ENCODE measurements around the gene ALKBH8. TPM values are rescaled to one million over a fixed set of nuclear protein-coding genes. Genes with fewer than 3 reads are reported as not detected.
"Not testable (repeated sequence)": the region's sequence is repeated elsewhere in the genome, so short reads cannot be mapped to it uniquely, and the experiment has no call there.

The ALKBH8 gene
- total RNA-seq, 1 experiment from 2014 or later, result 15.7 TPM

DNA sequence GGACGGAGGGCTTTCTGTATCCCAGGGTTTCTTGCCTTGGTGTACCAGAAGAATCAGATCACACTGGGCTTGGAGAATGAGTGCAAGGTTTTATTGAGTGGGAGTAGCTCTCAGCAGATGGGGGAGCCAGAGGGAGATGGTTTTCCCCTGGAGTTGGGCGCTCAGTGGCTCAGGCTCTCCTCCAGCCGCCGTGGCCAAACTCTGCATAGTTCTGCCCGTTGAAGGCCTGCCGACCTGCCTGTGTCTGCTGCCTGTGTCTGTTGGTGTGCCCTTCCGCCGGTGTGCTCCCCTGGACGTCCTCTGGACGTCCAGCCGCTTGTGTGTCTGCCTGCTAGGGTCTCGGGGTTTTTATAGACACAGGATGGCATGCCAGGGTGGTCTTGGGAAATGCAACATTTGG is 4.5 kb upstream of the ALKBH8 start:
- Mint-ChIP-seq H3K27ac (ENCODE audit: unreplicated experiment) (no peak overlapping the region), H3K9me3 (ENCODE audit: unreplicated experiment) (no peaks in the 10 kb centered on the region), H3K4me1 (ENCODE audit: low read depth, unreplicated experiment) (no peaks in the 10 kb centered on the region), H3K27me3 (ENCODE audit: insufficient read depth, unreplicated experiment) (peaks cover 9% of the 10 kb centered on the region), H3K4me3 (ENCODE audit: unreplicated experiment) (no peak overlapping the region), H3K36me3 (ENCODE audit: insufficient read depth, unreplicated experiment) (no peaks in the 10 kb centered on the region)
- ChIA-PET CTCF (no interaction called here), POLR2A (no interaction called here)
- no peaks in the 10 kb centered on the region for H3K9me3 ChIP-seq
- no peak overlapping the region for H3K4me3 ChIP-seq (ENCODE audit: low read depth, low read length)
- intact Hi-C loops (cut with micrococcal nuclease; ENCODE audit: unreplicated experiment), result no loop called here
- no TSS peak for BruUV-seq (replicated peaks)
- TF ChIP-seq, protein P1, sequence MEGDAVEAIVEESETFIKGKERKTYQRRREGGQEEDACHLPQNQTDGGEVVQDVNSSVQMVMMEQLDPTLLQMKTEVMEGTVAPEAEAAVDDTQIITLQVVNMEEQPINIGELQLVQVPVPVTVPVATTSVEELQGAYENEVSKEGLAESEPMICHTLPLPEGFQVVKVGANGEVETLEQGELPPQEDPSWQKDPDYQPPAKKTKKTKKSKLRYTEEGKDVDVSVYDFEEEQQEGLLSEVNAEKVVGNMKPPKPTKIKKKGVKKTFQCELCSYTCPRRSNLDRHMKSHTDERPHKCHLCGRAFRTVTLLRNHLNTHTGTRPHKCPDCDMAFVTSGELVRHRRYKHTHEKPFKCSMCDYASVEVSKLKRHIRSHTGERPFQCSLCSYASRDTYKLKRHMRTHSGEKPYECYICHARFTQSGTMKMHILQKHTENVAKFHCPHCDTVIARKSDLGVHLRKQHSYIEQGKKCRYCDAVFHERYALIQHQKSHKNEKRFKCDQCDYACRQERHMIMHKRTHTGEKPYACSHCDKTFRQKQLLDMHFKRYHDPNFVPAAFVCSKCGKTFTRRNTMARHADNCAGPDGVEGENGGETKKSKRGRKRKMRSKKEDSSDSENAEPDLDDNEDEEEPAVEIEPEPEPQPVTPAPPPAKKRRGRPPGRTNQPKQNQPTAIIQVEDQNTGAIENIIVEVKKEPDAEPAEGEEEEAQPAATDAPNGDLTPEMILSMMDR (IDR thresholded peaks at IDR 0.05; ENCODE audit: insufficient read depth in 1 of 2, low read depth in 1 of 2, low read length in 1 of 2, severe bottlenecking in 1 of 2, unreplicated experiment in 1 of 2), result no peak
- 0 out of 2 replicates have a peak, but pooled peaks cover 4% of the 10 kb centered on the region for H3K4me1 ChIP-seq
- no peaks in the 10 kb centered on the region for H3K36me3 ChIP-seq (ENCODE audit: control insufficient read depth, insufficient read depth, low read length)
- peaks cover 1% of the 10 kb centered on the region; the same call in 1 of the 2 replicates for H3K27me3 ChIP-seq (replicated peaks; ENCODE audit: control insufficient read depth, insufficient read depth, low read length)
- no peak for DNase-seq

DNA sequence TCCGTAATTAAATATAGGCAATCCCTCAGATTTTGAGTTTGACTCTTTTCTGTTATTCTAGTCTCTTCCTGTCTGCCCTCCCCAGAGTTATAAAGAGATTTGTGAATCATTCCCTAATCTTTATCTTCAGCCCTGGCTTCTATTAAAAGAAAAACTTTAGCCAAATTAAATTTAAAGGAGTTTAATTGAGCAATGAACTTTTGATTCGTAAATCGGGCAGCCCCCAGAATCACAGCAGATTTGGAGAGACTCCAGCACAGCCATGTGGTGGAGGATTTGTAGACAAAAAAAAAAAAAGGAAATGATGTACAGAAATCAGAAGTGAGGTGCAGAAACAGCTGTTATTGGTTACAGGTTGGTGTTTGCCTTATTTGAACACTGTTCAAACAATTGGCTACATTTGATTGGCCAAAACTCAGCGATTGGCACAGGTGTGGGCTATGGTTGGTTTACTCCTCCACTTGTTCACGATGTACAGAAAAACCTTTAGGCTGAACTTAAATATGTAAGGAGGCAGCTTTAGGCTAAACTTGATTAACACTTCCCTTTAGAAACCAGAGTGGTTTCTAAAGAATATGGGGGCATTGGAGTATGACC is 2.3 kb upstream of the ALKBH8 start:
- H3K27me3 ChIP-seq (replicated peaks; ENCODE audit: control insufficient read depth, insufficient read depth, low read length), result peaks cover 1% of the 10 kb centered on the region; the same call in 1 of the 2 replicates
- no peaks in the 10 kb centered on the region for H3K9me3 ChIP-seq
- intact Hi-C loops (cut with micrococcal nuclease; ENCODE audit: unreplicated experiment), result no loop called here
- H3K4me1 Mint-ChIP-seq (ENCODE audit: low read depth, unreplicated experiment), result peaks cover 9% of the 10 kb centered on the region
- peaks cover 3% of the 10 kb centered on the region for H3K27me3 Mint-ChIP-seq (ENCODE audit: insufficient read depth, unreplicated experiment)
- BruUV-seq (replicated peaks), result no TSS peak
- no peak overlapping the region for H3K4me3 ChIP-seq (ENCODE audit: low read depth, low read length)
- no peak overlapping the region for H3K4me3 Mint-ChIP-seq (ENCODE audit: unreplicated experiment)
- TF ChIP-seq, protein P1 (IDR thresholded peaks at IDR 0.05; ENCODE audit: insufficient read depth in 1 of 2, low read depth in 1 of 2, low read length in 1 of 2, severe bottlenecking in 1 of 2, unreplicated experiment in 1 of 2), result no peak
- no peaks in the 10 kb centered on the region for H3K9me3 Mint-ChIP-seq (ENCODE audit: unreplicated experiment)
- peaks cover 17% of the 10 kb centered on the region for H3K4me1 ChIP-seq
- H3K27ac Mint-ChIP-seq (ENCODE audit: unreplicated experiment), result no peak overlapping the region
- ChIA-PET CTCF (interaction anchor here (0.6 kb wide), 1 partner anchor 748 kb away, joined by 4 read pairs; no protein-coding TSS in a partner anchor), POLR2A (no interaction called here)
- no peak for DNase-seq
- H3K36me3 Mint-ChIP-seq (ENCODE audit: insufficient read depth, unreplicated experiment), result no peaks in the 10 kb centered on the region
- H3K36me3 ChIP-seq (ENCODE audit: control insufficient read depth, insufficient read depth, low read length), result no peaks in the 10 kb centered on the region

DNA sequence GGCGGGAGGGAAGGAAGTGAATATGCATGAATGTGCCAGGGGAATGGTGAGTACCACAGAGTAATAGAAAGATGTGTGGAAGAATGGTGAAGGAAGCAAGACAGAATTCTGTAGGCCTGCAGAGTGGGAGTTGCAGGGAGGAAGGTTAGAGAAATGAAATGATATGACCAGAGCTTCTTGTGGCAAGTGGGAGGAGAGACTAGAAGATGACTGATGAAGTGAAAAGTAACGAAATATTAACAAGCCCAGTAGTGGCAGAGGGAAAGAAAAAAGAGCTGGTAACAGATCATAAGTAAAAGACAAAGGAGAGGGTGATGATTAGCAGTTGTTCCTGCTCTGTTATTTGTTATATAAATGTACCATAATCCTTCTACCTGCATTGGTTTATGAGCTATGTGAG is 1.0 kb upstream of the ALKBH8 start:
- Mint-ChIP-seq H3K36me3 (ENCODE audit: insufficient read depth, unreplicated experiment) (no peaks in the 10 kb centered on the region), H3K4me1 (ENCODE audit: low read depth, unreplicated experiment) (peaks cover 13% of the 10 kb centered on the region), H3K27ac (ENCODE audit: unreplicated experiment) (no peak overlapping the region), H3K4me3 (ENCODE audit: unreplicated experiment) (no peak overlapping the region), H3K9me3 (ENCODE audit: unreplicated experiment) (no peaks in the 10 kb centered on the region), H3K27me3 (ENCODE audit: insufficient read depth, unreplicated experiment) (no peaks in the 10 kb centered on the region)
- Histone ChIP-seq H3K4me1 (peaks cover 17% of the 10 kb centered on the region), H3K9me3 (no peaks in the 10 kb centered on the region), H3K27me3 (replicated peaks; ENCODE audit: control insufficient read depth, insufficient read depth, low read length) (peaks cover 1% of the 10 kb centered on the region; the same call in 1 of the 2 replicates), H3K4me3 (ENCODE audit: low read depth, low read length) (no peak overlapping the region), H3K36me3 (ENCODE audit: control insufficient read depth, insufficient read depth, low read length) (no peaks in the 10 kb centered on the region)
- TF ChIP-seq, protein P1 (IDR thresholded peaks at IDR 0.05; ENCODE audit: insufficient read depth in 1 of 2, low read depth in 1 of 2, low read length in 1 of 2, severe bottlenecking in 1 of 2, unreplicated experiment in 1 of 2), result no peak
- no peak for DNase-seq
- BruUV-seq (replicated peaks), result no TSS peak
- CTCF ChIA-PET, result interaction anchor here (0.5 kb wide), 1 partner anchor 370 kb away, joined by 3 read pairs; no protein-coding TSS in a partner anchor
- intact Hi-C loops (cut with micrococcal nuclease; ENCODE audit: unreplicated experiment), result no loop called here
- POLR2A ChIA-PET, result no interaction called here

DNA sequence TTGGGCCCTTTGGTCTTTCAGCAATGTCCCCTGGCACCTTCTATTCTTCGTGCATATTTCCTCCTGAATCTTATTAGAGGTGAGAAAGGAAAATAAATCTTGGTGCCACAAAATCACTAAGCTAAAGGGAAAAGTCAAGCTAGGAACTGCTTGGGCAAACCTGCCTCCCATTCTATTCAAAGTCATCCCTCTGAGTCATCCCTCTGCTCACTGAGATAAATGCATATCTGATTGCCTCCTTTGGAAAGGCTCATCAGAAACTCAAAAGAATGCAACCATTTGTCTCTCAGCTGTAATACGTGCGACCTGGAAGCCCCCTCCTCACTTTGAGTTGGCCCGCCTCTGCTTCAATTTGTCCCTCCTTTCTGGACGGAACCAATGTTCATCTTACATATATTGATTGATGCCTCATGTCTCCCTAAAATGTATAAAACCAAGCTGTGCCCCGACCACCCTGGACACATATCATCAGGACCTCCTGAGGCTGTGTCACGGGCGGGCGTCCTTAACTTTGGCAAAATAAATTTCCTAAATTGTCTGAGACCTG is 493 bp upstream of the ALKBH8 start:
- CTCF ChIA-PET, result interaction anchor here (0.5 to 3.8 kb wide), 2 partner anchors 123 to 370 kb away, joined by 3 to 22 read pairs; no protein-coding TSS in a partner anchor

More for the DNA sequence above, 493 bp upstream of the ALKBH8 start:
- Mint-ChIP-seq H3K4me1 (ENCODE audit: low read depth, unreplicated experiment) (peaks cover 13% of the 10 kb centered on the region), H3K4me3 (ENCODE audit: unreplicated experiment) (peak overlapping the region; percentile 96), H3K27ac (ENCODE audit: unreplicated experiment) (peak overlapping the region; percentile 94)
- H3K9me3 ChIP-seq; H3K27me3 ChIP-seq (replicated peaks; ENCODE audit: control insufficient read depth, insufficient read depth, low read length); BruUV-seq (replicated peaks); H3K36me3 Mint-ChIP-seq (ENCODE audit: insufficient read depth, unreplicated experiment); H3K36me3 ChIP-seq (ENCODE audit: control insufficient read depth, insufficient read depth, low read length); H3K27me3 Mint-ChIP-seq (ENCODE audit: insufficient read depth, unreplicated experiment); H3K9me3 Mint-ChIP-seq (ENCODE audit: unreplicated experiment); DNase-seq: not testable (repeated sequence)
- intact Hi-C loops (cut with micrococcal nuclease; ENCODE audit: unreplicated experiment), result loop anchor here (1.0 kb wide), 1 partner anchor 10 kb away; no protein-coding TSS in a partner anchor
- peak overlapping the region; percentile 63 for H3K4me3 ChIP-seq (ENCODE audit: low read depth, low read length)
- POLR2A ChIA-PET, result interaction anchor here (0.6 kb wide), 1 partner anchor 381 kb away, joined by 3 read pairs; no protein-coding TSS in a partner anchor
- peaks cover 17% of the 10 kb centered on the region for H3K4me1 ChIP-seq

All from Caco-2 (cell line).